H9 (cell line): Measurements from ENCODE around the gene AP3D1. TPM values are rescaled to one million over a fixed set of nuclear protein-coding genes. Genes with fewer than 3 reads are reported as not detected.

ENCODE experiments used
- DNase-seq: peaks from one replicate; pipeline ENCODE4 v3.0.0-alpha.2; 2017
- H2AFZ ChIP-seq: one replicate; pipeline ENCODE4 v1.6.1; 2013; ENCODE audit warnings: mild to moderate bottlenecking, low read length, control low read depth, moderate library complexity
- H2AK5ac ChIP-seq: 2 replicates; pipeline ENCODE4 v1.6.1; 2013; ENCODE audit warnings: low read length, control low read depth, mixed read lengths; ENCODE audit not compliant: insufficient read length
- H2BK120ac ChIP-seq: one replicate; pipeline ENCODE4 v1.6.1; 2013; ENCODE audit warnings: low read depth, mild to moderate bottlenecking, low read length, control low read depth, inconsistent platforms; ENCODE audit not compliant: poor library complexity, severe bottlenecking
- H2BK12ac ChIP-seq: 2 replicates; pipeline ENCODE4 v1.6.1; 2013; ENCODE audit warnings: low read length, control low read depth, mixed read lengths, low read depth; ENCODE audit not compliant: insufficient read length
- H2BK15ac ChIP-seq: 2 replicates; pipeline ENCODE4 v1.6.1; 2013; ENCODE audit warnings: low read depth, low read length, control low read depth
- H2BK20ac ChIP-seq: one replicate; pipeline ENCODE4 v1.6.1; 2013; ENCODE audit warnings: low read depth, mild to moderate bottlenecking, low read length, control low read depth, inconsistent platforms; ENCODE audit not compliant: poor library complexity, severe bottlenecking
- H2BK5ac ChIP-seq: 2 replicates; pipeline ENCODE4 v1.6.1; 2013; ENCODE audit warnings: low read length, control low read depth, mixed read lengths; ENCODE audit not compliant: insufficient read length
- H3K14ac ChIP-seq: 2 replicates; pipeline ENCODE4 v1.6.1; 2013; ENCODE audit warnings: low read length, control low read depth; ENCODE audit not compliant: insufficient read depth
- H3K18ac ChIP-seq: 2 replicates; pipeline ENCODE4 v1.6.1; 2013; ENCODE audit warnings: low read depth, mild to moderate bottlenecking, mixed read lengths, low read length, control low read depth; ENCODE audit not compliant: insufficient read length
- H3K23ac ChIP-seq: 2 replicates; pipeline ENCODE4 v1.6.1; 2013; ENCODE audit warnings: low read length, control low read depth, mixed read lengths, low read depth; ENCODE audit not compliant: insufficient read length
- H3K23me2 ChIP-seq: 2 replicates; pipeline ENCODE4 v1.6.1; 2013; ENCODE audit warnings: low read depth, mild to moderate bottlenecking, mixed read lengths, low read length, control low read depth; ENCODE audit not compliant: insufficient read length, poor library complexity, severe bottlenecking
- H3K27ac ChIP-seq: 2 replicates; pipeline ENCODE4 v1.5.1; 2013; ENCODE audit warnings: low read length, control low read depth, mixed read lengths, low read depth; ENCODE audit not compliant: insufficient read length
- H3K27me3 ChIP-seq: 2 replicates; pipeline ENCODE4 v1.6.1; 2013; ENCODE audit warnings: low read length, control low read depth, inconsistent platforms; ENCODE audit not compliant: insufficient read depth
- H3K4ac ChIP-seq: 2 replicates; pipeline ENCODE4 v1.6.1; 2013; ENCODE audit warnings: low read depth, mild to moderate bottlenecking, control low read depth, inconsistent platforms, low read length, moderate library complexity
- H3K4me1 ChIP-seq: 2 replicates; pipeline ENCODE4 v1.6.1; 2013; ENCODE audit warnings: low read length, control low read depth, inconsistent platforms; ENCODE audit not compliant: insufficient read depth
- H3K4me2 ChIP-seq: 2 replicates; pipeline ENCODE4 v1.6.1; 2013; ENCODE audit warnings: low read length, control low read depth, mixed read lengths; ENCODE audit not compliant: insufficient read length, insufficient read depth
- H3K56ac ChIP-seq: 2 replicates; pipeline ENCODE4 v1.6.1; 2013; ENCODE audit warnings: low read depth, mild to moderate bottlenecking, mixed read lengths, low read length, control low read depth; ENCODE audit not compliant: insufficient read length
- H3K79me1 ChIP-seq: 2 replicates; pipeline ENCODE4 v1.6.1; 2013; ENCODE audit warnings: low read depth, mild to moderate bottlenecking, moderate library complexity, low read length, control low read depth, inconsistent platforms; ENCODE audit not compliant: insufficient read depth, poor library complexity, severe bottlenecking
- H3K79me2 ChIP-seq: 2 replicates; pipeline ENCODE4 v1.6.1; 2013; ENCODE audit warnings: low read length, control low read depth, inconsistent platforms; ENCODE audit not compliant: insufficient read depth
- H3K9ac ChIP-seq: 2 replicates; pipeline ENCODE4 v1.6.1; 2013; ENCODE audit warnings: low read length, control low read depth, mixed read lengths; ENCODE audit not compliant: insufficient read length; ENCODE audit errors: extremely low read depth
- H3K9me3 ChIP-seq: one replicate; pipeline ENCODE4 v1.6.1; 2013; ENCODE audit warnings: low read depth, low read length, inconsistent platforms; ENCODE audit not compliant: control insufficient read depth
- H3T11ph ChIP-seq: one replicate; pipeline ENCODE4 v1.6.1; 2013; ENCODE audit warnings: mild to moderate bottlenecking, low read length, control low read depth, inconsistent platforms
- H4K20me1 ChIP-seq: one replicate; pipeline ENCODE4 v1.6.1; 2013; ENCODE audit not compliant: control insufficient read depth, insufficient read length, insufficient read depth
- H4K5ac ChIP-seq: 2 replicates; pipeline ENCODE4 v1.6.1; 2013; ENCODE audit warnings: low read depth, mild to moderate bottlenecking, mixed read lengths, low read length, control low read depth; ENCODE audit not compliant: insufficient read length
- H4K8ac ChIP-seq: replicated peaks from 2 replicates; pipeline ENCODE4 v1.6.1; 2013; ENCODE audit warnings: low read length, control low read depth, mixed read lengths, low read depth; ENCODE audit not compliant: insufficient read length
- H4K91ac ChIP-seq: 2 replicates; pipeline ENCODE4 v1.6.1; 2013; ENCODE audit warnings: low read depth, mild to moderate bottlenecking, moderate library complexity, mixed read lengths, low read length, control low read depth; ENCODE audit not compliant: insufficient read length
- H3K27ac Mint-ChIP-seq, 3 experiments: 2 replicates in 2 of 3; 3 replicates in 1 of 3; pipeline ENCODE4 v1.8.0; 2020 to 2021; ENCODE audit warnings: mixed read lengths in 3 of 3, mild to moderate bottlenecking in 1 of 3, moderate library complexity in 1 of 3
- H3K27me3 Mint-ChIP-seq: 2 replicates; pipeline ENCODE4 v1.8.0; 2021; ENCODE audit warnings: low read depth, mild to moderate bottlenecking, moderate library complexity, mixed read lengths
- H3K36me3 Mint-ChIP-seq, 3 experiments: 2 replicates in 2 of 3; 3 replicates in 1 of 3; pipeline ENCODE4 v1.8.0; 2020 to 2021; ENCODE audit warnings: low read depth in 3 of 3, mixed read lengths in 3 of 3; ENCODE audit not compliant: insufficient read depth in 1 of 3
- H3K4me1 Mint-ChIP-seq, 2 experiments: 2 replicates each; pipeline ENCODE4 v1.8.0; 2020; ENCODE audit warnings: mixed read lengths in 2 of 2
- H3K4me3 Mint-ChIP-seq, 2 experiments: 2 replicates in 1 of 2; 3 replicates in 1 of 2; pipeline ENCODE4 v1.8.0; 2020 to 2021; ENCODE audit warnings: mild to moderate bottlenecking in 2 of 2, mixed read lengths in 2 of 2, moderate library complexity in 1 of 2
- H3K9me3 Mint-ChIP-seq, 2 experiments: 2 replicates in 1 of 2; 3 replicates in 1 of 2; pipeline ENCODE4 v1.8.0; 2020; ENCODE audit warnings: mild to moderate bottlenecking in 2 of 2, mixed read lengths in 2 of 2, moderate library complexity in 1 of 2
- CTCF ChIP-seq: fragments of 200-600 bp; sonication (generic); conservative IDR thresholded peaks from 3 replicates; pipeline ENCODE4 v1.8.0; 2021; ENCODE audit warnings: antibody characterized with exemption, mild to moderate bottlenecking
- WGBS: extraction: QIAGEN DNeasy Blood & Tissue Kit; methylation state at CpG from one replicate; pipeline ENCODE4 v1.1.7; 2013; ENCODE audit warnings: missing lambda C conversion rate, low lambda C conversion rate, mixed read lengths; ENCODE audit not compliant: insufficient read length; ENCODE audit errors: extremely low coverage; 5-methylcytosine and 5-hydroxymethylcytosine counted together
- total RNA-seq: library from RNA; stranded (reverse); gene quantifications from 2 replicates; pipeline ENCODE4 v1.2.1, GENCODE V29; 2021

Gene AP3D1
- total RNA-seq, 1 experiment from 2014 or later = 142 TPM

GRCh38 chr19:2184422-2184975 is 33.1 kb upstream of the AP3D1 start:
- Histone ChIP-seq H2BK20ac (no peak overlapping the region), H3K56ac (no peak overlapping the region), H2AFZ (no peak overlapping the region), H4K8ac (no peak overlapping the region), H4K20me1 (no peaks in the 10 kb centered on the region), H3K79me1 (peaks cover 3% of the 10 kb centered on the region), H3K4ac (no peak overlapping the region), H3K79me2 (peaks cover 2% of the 10 kb centered on the region; the same call in 1 of the 2 replicates), H2BK120ac (no peak overlapping the region), H2BK12ac (no peak overlapping the region), H3K4me1 (no peaks in the 10 kb centered on the region), H2AK5ac (no peak overlapping the region), H3T11ph (no peak overlapping the region), H3K23me2 (no peaks in the 10 kb centered on the region), H3K4me2 (no peak overlapping the region), H3K23ac (no peak overlapping the region), H2BK5ac (no peak overlapping the region), H3K27me3 (no peaks in the 10 kb centered on the region), H3K9ac (no peak overlapping the region), H3K14ac (no peak overlapping the region), H4K91ac (no peak overlapping the region), H3K18ac (no peak overlapping the region), H3K27ac (no peak overlapping the region), H2BK15ac (no peak overlapping the region), H3K9me3 (no peaks in the 10 kb centered on the region), H4K5ac (no peak overlapping the region)
- H3K4me1 Mint-ChIP-seq = 0 out of 4 replicates have a peak, but pooled peaks cover 0 to 5% of the 10 kb centered on the region in 2 experiments
- H3K9me3 Mint-ChIP-seq = no peaks in the 10 kb centered on the region
- TF ChIP-seq CTCF = no peak; the same call in 2 of the 3 replicates
- H3K27me3 Mint-ChIP-seq = no peaks in the 10 kb centered on the region
- no peak overlapping the region for H3K4me3 Mint-ChIP-seq
- peak overlapping the region in 2 of 3 experiments; percentile 30 to 79; a peak in 4 of 7 replicates for H3K27ac Mint-ChIP-seq
- WGBS = no CpG with 5 or more reads among the region's 22 CpGs
- no peak for DNase-seq
- H3K36me3 Mint-ChIP-seq = peaks cover 19 to 47% (median 38%) of the 10 kb centered on the region in 3 experiments
